Fibroblast of pulmonary artery (primary cell): ENCODE results near the gene SIX2.

Experiments used
- DNase-seq: peaks from one replicate; pipeline ENCODE4 v3.0.0-alpha.2; 2010; ENCODE audit warnings: low read depth
- H3K4me3 ChIP-seq: replicated peaks from 2 replicates; pipeline ENCODE4 v1.5.1; 2011; ENCODE audit warnings: low read depth, mild to moderate bottlenecking, control low read depth, low read length, moderate library complexity
- TF ChIP-seq, protein P1 (sequence below): IDR thresholded peaks from 2 replicates; pipeline ENCODE4 v1.5.1; 2011; ENCODE audit warnings: mild to moderate bottlenecking, control low read depth, low read length, inconsistent platforms; ENCODE audit errors: missing control alignments

Gene SIX2

DNA sequence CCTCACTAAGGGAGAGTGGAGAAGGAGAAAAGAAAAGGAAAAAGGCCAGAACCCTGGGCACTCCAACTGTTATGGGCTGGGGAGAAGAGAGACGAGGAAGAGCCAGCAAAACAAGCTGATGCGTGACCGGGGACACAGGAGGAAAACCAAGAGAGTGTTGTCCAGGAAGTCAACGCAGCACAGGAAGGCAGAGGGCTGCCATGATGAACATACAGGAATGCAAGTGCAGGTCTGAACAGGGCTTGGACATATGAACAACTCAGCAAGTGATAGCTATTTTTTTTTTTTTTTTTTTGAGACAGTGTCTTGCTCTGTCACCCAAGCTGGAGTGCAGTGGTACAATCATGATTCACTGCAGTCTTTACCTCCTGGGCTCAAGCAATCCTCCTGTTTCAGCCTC, 39.3 kb downstream of the SIX2 start:
- no peak overlapping the region for H3K4me3 ChIP-seq
- DNase-seq: no peak
- TF ChIP-seq, protein P1, sequence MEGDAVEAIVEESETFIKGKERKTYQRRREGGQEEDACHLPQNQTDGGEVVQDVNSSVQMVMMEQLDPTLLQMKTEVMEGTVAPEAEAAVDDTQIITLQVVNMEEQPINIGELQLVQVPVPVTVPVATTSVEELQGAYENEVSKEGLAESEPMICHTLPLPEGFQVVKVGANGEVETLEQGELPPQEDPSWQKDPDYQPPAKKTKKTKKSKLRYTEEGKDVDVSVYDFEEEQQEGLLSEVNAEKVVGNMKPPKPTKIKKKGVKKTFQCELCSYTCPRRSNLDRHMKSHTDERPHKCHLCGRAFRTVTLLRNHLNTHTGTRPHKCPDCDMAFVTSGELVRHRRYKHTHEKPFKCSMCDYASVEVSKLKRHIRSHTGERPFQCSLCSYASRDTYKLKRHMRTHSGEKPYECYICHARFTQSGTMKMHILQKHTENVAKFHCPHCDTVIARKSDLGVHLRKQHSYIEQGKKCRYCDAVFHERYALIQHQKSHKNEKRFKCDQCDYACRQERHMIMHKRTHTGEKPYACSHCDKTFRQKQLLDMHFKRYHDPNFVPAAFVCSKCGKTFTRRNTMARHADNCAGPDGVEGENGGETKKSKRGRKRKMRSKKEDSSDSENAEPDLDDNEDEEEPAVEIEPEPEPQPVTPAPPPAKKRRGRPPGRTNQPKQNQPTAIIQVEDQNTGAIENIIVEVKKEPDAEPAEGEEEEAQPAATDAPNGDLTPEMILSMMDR: no peak

DNA sequence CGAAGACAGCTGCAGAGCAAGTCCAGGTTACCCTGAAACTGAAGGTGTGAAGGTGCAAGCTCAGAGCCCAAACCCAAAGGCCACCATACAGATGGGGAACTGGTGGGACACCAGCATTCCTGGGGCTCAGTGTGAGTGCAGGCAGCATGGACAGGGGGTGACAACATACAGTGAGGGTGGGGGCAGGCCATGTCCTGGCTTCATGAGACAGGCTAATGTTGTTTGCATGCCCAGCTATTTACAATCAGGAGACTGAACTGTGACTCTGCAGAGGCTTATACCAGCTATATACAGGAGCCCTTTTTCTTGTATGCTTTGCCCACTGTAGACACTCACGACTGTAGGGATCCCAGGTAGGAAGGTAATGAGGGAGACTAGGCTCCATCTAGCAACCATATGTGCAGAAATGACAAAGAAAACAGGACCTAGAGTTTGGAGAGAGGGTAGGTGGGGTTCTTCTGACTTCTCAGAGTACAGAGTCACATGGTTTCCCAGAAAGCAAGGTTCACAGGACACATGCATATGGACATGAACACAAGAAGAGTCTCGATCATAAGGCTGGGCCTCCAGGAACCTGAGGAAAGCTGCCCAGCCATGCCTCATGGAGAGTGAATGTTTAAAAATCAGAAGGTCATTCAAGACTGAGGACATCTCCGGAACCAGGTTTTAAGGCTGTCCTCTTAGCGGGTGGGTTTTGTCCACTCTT, 41.4 kb downstream of the SIX2 start:
- no peak for DNase-seq
- TF ChIP-seq, protein P1: no peak
- no peak overlapping the region for H3K4me3 ChIP-seq

DNA sequence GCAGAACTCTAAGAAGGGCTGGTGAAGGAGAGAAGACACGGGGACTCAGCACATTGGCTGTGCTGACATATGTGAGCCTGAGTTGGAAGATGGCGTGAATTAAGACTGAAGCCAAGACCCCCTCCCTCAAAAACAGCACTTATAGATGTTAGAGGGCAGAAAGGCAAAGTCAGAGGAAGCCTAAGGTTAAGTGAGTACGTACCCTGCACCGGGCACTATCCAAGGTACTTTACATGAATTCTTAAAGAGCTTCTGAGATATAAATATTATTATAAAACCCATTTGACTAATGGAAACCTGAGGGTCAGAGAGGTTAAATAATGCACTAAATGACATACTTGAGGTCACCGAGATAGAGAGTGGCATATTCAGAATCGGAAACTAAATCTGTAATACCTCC, 42.2 kb downstream of the SIX2 start:
- TF ChIP-seq, protein P1: no peak
- H3K4me3 ChIP-seq: no peak overlapping the region
- no peak for DNase-seq

DNA sequence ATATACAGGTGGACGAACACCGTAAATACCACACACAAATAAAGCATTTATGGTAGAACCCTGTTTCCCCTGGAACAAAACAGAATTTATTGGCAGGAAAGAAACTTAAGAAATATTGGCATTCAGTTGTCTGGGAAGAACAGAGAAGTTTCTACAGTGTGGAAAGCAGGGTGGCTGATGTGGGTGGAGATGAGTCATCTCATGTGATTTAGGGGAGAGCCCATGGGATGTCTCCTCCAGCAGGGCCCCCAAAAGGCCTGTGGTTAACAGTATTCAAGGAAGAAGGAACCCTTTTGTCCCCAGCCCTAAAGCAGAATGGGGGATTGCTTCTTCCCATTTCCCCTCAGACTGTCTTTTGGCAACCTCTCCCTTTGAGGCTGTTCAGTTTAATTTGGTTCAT, 43.6 kb downstream of the SIX2 start:
- TF ChIP-seq, protein P1: no peak

DNA sequence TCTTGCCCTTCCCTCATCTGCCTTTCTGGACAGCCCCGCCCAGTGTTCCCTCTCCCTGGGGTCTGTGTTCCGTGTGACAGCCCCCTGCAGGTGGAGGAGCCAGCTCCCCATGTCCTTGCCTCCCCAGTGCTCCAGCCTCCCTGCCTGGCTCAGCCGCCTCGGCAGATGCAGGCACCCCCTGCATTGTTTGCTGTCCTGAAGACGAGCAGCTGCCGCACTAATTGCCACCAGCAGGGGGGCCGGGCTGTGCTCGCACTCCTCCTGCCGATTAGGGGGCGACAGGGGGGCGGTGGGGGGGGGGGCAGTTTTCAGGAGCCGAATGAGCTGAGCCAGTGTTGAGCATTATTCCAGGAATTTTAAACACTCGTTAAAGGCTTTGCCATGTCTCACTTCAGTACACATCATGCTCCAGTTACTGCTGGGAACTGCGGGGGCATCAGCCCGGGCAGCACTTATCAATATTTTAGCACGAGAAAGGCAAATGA, 44.5 kb downstream of the SIX2 start:
- TF ChIP-seq, protein P1: no peak
- H3K4me3 ChIP-seq: no peak overlapping the region
- no peak for DNase-seq

More for the DNA sequence above, 43.6 kb downstream of the SIX2 start:
- DNase-seq: no peak
- H3K4me3 ChIP-seq: no peak overlapping the region

DNA sequence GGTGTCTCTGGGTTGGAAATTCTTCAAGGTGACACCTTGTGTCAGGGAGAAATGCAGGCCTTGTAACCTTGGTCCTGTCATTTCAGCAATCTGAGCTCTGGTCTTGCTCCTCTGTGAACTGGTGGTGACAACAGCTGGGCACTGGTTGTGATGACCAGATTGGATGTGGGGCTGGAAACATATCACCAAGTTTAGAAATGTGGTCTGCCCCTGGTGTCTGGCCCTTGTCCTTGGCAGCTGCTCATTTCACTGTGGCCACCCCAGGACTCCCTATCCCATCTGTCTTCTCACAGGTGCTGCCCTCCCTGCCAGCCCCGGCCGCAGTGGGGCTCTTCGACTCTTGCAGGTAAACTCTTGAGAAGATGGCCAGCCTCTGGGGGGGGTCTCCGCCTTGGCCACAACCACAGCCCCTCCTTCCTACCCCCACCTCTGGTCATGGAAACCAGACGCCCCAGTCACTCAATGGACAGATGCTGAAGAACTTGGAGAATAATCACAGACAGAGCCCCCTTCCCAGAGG, 47.0 kb downstream of the SIX2 start:
- no peak for DNase-seq
- no peak overlapping the region for H3K4me3 ChIP-seq
- TF ChIP-seq, protein P1: no peak

DNA sequence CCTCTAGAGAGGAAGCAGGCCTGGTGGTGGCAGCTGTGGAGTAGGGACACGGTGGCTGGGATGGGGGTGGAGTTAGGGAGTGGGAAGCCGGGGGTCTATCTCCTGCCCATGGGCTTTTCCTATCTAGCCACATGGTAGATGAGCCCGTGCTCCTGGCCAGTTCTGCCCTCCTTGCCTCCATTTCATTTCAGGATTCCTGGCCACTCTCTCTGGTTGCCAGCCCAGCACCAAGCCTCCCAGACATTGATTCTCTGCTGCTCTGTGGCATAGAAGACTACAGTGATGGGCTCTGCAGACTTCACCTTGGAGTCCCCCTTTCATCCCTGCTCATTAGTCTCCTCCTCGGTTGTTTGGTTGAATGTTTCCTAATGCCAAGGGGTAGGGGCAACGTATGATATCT, 48.4 kb downstream of the SIX2 start:
- TF ChIP-seq, protein P1: no peak
- H3K4me3 ChIP-seq: no peak overlapping the region
- no peak for DNase-seq
